ENCODE measurements around the gene NGFR. TPM values are rescaled to one million over a fixed set of nuclear protein-coding genes. Genes with fewer than 3 reads are reported as not detected.

Gene NGFR
- total RNA-seq, 4 donors from 2014 or later, result 10.6 to 21.3 (median 16.1) TPM

GRCh38 chr17:49523196-49523595 lies 28.1 kb downstream of the NGFR start:
- 65 to 80% methylated on average over 2 to 4 of the region's 5 CpGs for WGBS, 2 donors (ENCODE audit: low coverage in 1 of 2)
- peaks cover 21% of the 10 kb centered on the region for H3K27me3 ChIP-seq
- no peak for ATAC-seq
- H3K4me3 ChIP-seq, result no peak overlapping the region
- no peaks in the 10 kb centered on the region for H3K36me3 ChIP-seq
- H3K9me3 ChIP-seq, result no peaks in the 10 kb centered on the region
- TF ChIP-seq POLR2A (IDR thresholded peaks at IDR 0.05), result no peak
- TF ChIP-seq EP300 (IDR thresholded peaks at IDR 0.05), result no peak
- no peak for TF ChIP-seq POLR2AphosphoS5 (IDR thresholded peaks at IDR 0.05)
- TF ChIP-seq CTCF (IDR thresholded peaks at IDR 0.05), result no peak
- H3K4me1 ChIP-seq, result no peaks in the 10 kb centered on the region
- no peak overlapping the region for H3K27ac ChIP-seq

- H3K27ac ChIP-seq, result no peak overlapping the region
- no peaks in the 10 kb centered on the region for H3K9me3 ChIP-seq
- peaks cover 23% of the 10 kb centered on the region for H3K27me3 ChIP-seq
- H3K4me3 ChIP-seq, result no peak overlapping the region
- H3K4me1 ChIP-seq, result no peaks in the 10 kb centered on the region
- no peaks in the 10 kb centered on the region for H3K36me3 ChIP-seq
- 93% methylated on average over 2 of the region's 11 CpGs; no CpG with 5 or more reads in 1 of the 2 donors for WGBS, 2 donors (ENCODE audit: low coverage in 1 of 2)
- no peak for ATAC-seq
- no peak for TF ChIP-seq POLR2A (IDR thresholded peaks at IDR 0.05)
- no peak for TF ChIP-seq EP300 (IDR thresholded peaks at IDR 0.05)
- no peak for TF ChIP-seq CTCF (IDR thresholded peaks at IDR 0.05)
- TF ChIP-seq POLR2AphosphoS5 (IDR thresholded peaks at IDR 0.05), result no peak
Measured at GRCh38 chr17:49523706-49524472, 28.8 kb downstream of the NGFR start.

GRCh38 chr17:49524473-49525359 lies 29.6 kb downstream of the NGFR start:
- Histone ChIP-seq H3K4me3 (no peak overlapping the region), H3K27me3 (peaks cover 23% of the 10 kb centered on the region), H3K4me1 (no peaks in the 10 kb centered on the region), H3K27ac (no peak overlapping the region), H3K36me3 (no peaks in the 10 kb centered on the region), H3K9me3 (no peaks in the 10 kb centered on the region)
- no peak for ATAC-seq
- 89% methylated on average over 14 of the region's 17 CpGs; no CpG with 5 or more reads in 1 of the 2 donors for WGBS, 2 donors (ENCODE audit: low coverage in 1 of 2)
- TF ChIP-seq POLR2AphosphoS5 (IDR thresholded peaks at IDR 0.05) (no peak), POLR2A (IDR thresholded peaks at IDR 0.05) (no peak), CTCF (IDR thresholded peaks at IDR 0.05) (no peak), EP300 (IDR thresholded peaks at IDR 0.05) (no peak)

GRCh38 chr17:49525831-49526741 lies 31.0 kb downstream of the NGFR start:
- H3K9me3 ChIP-seq, result no peaks in the 10 kb centered on the region
- no peak overlapping the region for H3K27ac ChIP-seq
- ATAC-seq, result no peak
- H3K4me1 ChIP-seq, result no peaks in the 10 kb centered on the region
- peaks cover 23% of the 10 kb centered on the region for H3K27me3 ChIP-seq
- H3K4me3 ChIP-seq, result no peak overlapping the region
- no peak for TF ChIP-seq POLR2AphosphoS5 (IDR thresholded peaks at IDR 0.05)
- TF ChIP-seq CTCF (IDR thresholded peaks at IDR 0.05), result no peak
- no peak for TF ChIP-seq POLR2A (IDR thresholded peaks at IDR 0.05)
- TF ChIP-seq EP300 (IDR thresholded peaks at IDR 0.05), result no peak
- H3K36me3 ChIP-seq, result no peaks in the 10 kb centered on the region
- WGBS, 2 donors (ENCODE audit: low coverage in 1 of 2), result 63 to 64% methylated on average over 6 to 11 of the region's 24 CpGs

Measured in gastroesophageal sphincter (tissue), 4 donors.